Fibroblast of the aortic adventitia (primary cell): ENCODE measurements around the gene CREM. TPM values are rescaled to one million over a fixed set of nuclear protein-coding genes. Genes with fewer than 3 reads are reported as not detected.

ENCODE experiments used
- DNase-seq: peaks from one replicate; pipeline ENCODE4 v3.0.0-alpha.2; 2010; ENCODE audit warnings: low read depth
- H3K4me3 ChIP-seq: 2 replicates; pipeline ENCODE4 v1.5.1; 2011; ENCODE audit warnings: low read depth, mild to moderate bottlenecking, control low read depth, low read length, moderate library complexity
- CTCF ChIP-seq: IDR thresholded peaks from 2 replicates; pipeline ENCODE4 v1.5.1; 2011; ENCODE audit warnings: mild to moderate bottlenecking, low read length, control low read depth, inconsistent platforms; ENCODE audit not compliant: insufficient read depth
- total RNA-seq: library from RNA; depleted of rRNA; stranded (reverse); fragments of >200 nt; gene quantifications from 2 replicates; pipeline ENCODE4 v1.2.3, GENCODE V29; 2012; ENCODE audit warnings: low replicate concordance

Gene CREM
- total RNA-seq, 1 donor: 27.2 TPM

- no peak for TF ChIP-seq CTCF
- no peak overlapping the region for H3K4me3 ChIP-seq
- no peak for DNase-seq
These were observed 82.4 kb downstream of the CREM start for GRCh38 chr10:35208949-35209613.

GRCh38 chr10:35210961-35211360 is 84.3 kb downstream of the CREM start:
- no peak overlapping the region for H3K4me3 ChIP-seq
- DNase-seq: no peak
- TF ChIP-seq CTCF: no peak

- TF ChIP-seq CTCF: no peak
- no peak for DNase-seq
These were observed 84.7 kb downstream of the CREM start for GRCh38 chr10:35211390-35211789.

GRCh38 chr10:35212856-35213255 is 86.2 kb downstream of the CREM start:
- no peak overlapping the region for H3K4me3 ChIP-seq
- DNase-seq: no peak
- TF ChIP-seq CTCF: no peak

More at GRCh38 chr10:35211390-35211789, 84.7 kb downstream of the CREM start:
- H3K4me3 ChIP-seq: no peak overlapping the region

- no peak for TF ChIP-seq CTCF
- DNase-seq: no peak
- no peak overlapping the region for H3K4me3 ChIP-seq
These were observed 87.1 kb downstream of the CREM start for GRCh38 chr10:35213699-35214098.

- H3K4me3 ChIP-seq: no peak overlapping the region
- TF ChIP-seq CTCF: no peak
- DNase-seq: no peak
These were observed 88.0 kb downstream of the CREM start for GRCh38 chr10:35214607-35215020.

- no peak overlapping the region for H3K4me3 ChIP-seq
- no peak for DNase-seq
- no peak for TF ChIP-seq CTCF
These were observed 88.5 kb downstream of the CREM start for GRCh38 chr10:35215107-35215506.
